ENCODE results near the gene HS6ST3. TPM values are rescaled to one million over a fixed set of nuclear protein-coding genes. Genes with fewer than 3 reads are reported as not detected.

Gene HS6ST3
- total RNA-seq, 1 donor, result not detected

- no peak for DNase-seq (ENCODE audit: low read depth in 2 of 3, low spot score in 2 of 3)
These were observed 205.3 kb downstream of the HS6ST3 start for GRCh38 chr13:96294930-96295881.

DNA sequence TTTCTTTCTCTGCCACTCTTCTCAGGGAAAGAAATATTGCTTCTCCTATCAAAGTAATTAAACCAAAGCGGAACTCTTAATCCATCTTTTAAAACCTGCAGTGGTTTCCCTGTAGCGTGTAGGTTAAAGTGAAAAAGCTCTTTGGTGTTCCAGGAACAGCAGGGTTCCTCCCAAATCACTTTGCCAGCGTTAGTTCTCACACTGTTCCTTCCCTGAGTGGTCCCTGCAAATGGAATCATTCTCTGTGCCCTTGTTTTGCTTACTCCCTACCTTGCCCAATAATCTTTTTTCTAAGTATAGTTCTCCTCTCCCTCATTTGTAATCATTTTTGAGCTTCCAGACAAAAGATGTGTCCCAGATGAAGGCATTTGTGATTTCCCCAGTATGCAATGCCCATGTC, 207.5 kb downstream of the HS6ST3 start:
- DNase-seq (ENCODE audit: low read depth in 2 of 3, low spot score in 2 of 3), result no peak

DNA sequence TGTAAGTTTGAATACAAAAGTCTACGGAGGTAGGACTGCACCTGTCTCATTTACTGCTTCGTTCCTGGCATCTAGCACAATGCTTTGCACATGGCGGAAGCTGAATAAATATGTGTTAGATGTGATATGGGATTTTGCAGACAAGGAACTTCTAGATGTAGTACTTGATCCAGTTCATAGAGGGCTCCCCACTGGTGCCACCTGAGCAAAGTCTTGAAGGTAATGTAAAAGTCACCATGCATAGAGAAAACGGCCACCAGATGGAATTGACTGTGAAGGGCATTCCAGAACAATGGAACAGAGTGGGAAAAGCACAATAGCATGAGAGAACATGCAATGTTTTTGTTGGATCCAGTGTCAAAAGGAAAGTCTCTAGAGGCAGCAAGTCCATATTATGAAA, 209.3 kb downstream of the HS6ST3 start:
- no peak for DNase-seq (ENCODE audit: low read depth in 2 of 3, low spot score in 2 of 3)

DNA sequence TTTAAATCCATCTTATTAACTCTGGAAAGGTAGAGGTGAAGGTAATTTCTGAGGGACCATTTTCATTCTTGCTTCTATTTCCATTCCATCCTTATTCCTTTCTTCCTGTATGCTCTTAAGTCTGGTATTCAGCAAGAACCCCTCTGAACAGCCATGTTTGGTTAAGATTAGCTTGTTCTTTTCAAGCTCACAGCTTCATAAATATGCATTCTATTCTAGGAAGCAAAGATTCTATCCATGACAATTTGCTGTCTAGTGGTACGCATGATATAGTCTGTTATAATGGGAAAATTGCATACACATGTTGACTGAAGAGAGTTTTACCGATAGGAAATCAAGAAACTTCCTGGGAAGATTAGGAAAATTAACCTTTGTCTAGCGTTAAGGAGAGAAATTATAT, 218.7 kb downstream of the HS6ST3 start:
- no peak for DNase-seq (ENCODE audit: low read depth in 2 of 3, low spot score in 2 of 3)

GRCh38 chr13:96314974-96315373, 225.1 kb downstream of the HS6ST3 start:
- no peak for DNase-seq (ENCODE audit: low read depth in 2 of 3, low spot score in 2 of 3)

- no peak for DNase-seq (ENCODE audit: low read depth in 2 of 3, low spot score in 2 of 3)
These were observed 248.1 kb downstream of the HS6ST3 start for GRCh38 chr13:96338030-96338429.

- no peak for DNase-seq (ENCODE audit: low read depth in 2 of 3, low spot score in 2 of 3)
These were observed 252.4 kb downstream of the HS6ST3 start for GRCh38 chr13:96342286-96342685.

DNA sequence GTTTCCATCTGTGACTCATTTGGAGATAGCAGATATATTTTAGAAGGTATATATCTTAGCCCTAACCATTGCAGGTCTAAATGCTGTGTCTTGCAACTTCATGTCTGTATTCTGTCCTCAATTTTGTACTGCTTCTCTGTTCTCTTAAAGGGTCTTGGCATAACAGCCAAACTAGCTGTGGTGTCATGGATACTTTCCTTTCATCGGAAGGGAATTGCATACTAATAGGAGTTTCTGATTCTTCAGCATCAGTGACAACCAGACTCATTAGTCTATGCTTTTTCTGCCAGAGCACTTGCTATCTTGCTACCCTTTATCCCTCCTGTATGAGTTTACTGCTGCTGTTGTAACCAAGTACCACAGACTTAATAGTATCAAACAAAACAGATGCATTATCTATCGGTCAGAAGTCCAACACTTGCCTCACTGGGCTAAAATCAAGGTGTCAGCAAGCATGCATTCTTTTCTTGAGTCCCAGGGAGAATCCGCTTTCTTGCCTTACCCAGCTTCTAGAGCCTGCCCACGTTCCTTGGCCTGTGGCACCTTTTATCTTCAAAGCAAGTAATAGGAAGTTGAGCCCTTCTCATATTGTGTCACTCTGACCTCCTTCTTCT, 253.1 kb downstream of the HS6ST3 start:
- no peak for DNase-seq (ENCODE audit: low read depth in 2 of 3, low spot score in 2 of 3)

- no peak for DNase-seq (ENCODE audit: low read depth in 2 of 3, low spot score in 2 of 3)
These were observed 257.0 kb downstream of the HS6ST3 start for GRCh38 chr13:96346921-96347320.

GRCh38 chr13:96373597-96373996, 283.7 kb downstream of the HS6ST3 start:
- DNase-seq (ENCODE audit: low read depth in 2 of 3, low spot score in 2 of 3), result no peak

GRCh38 chr13:96377835-96378234, 287.9 kb downstream of the HS6ST3 start:
- no peak for DNase-seq (ENCODE audit: low read depth in 2 of 3, low spot score in 2 of 3)

GRCh38 chr13:96379967-96380366, 290.1 kb downstream of the HS6ST3 start:
- no peak for DNase-seq (ENCODE audit: low read depth in 2 of 3, low spot score in 2 of 3)

DNA sequence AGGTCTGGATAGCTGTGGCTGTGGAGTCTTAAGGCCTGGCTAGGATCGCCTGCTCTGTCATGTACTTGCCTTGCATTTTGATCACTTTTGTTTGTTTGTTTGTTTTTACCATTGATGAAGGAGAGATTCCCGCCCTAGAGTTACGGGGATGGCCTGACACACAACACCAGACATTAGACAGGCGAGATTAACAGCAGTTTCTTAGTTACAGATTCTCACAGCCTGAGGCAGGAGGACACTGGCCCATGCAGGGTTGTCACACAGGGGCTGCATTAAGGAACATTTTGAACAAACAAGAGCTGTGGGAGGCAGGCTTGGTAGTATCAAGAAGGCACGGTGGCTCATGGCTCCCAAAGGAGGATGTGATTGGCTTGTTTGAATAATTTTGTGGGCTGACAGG, 291.8 kb downstream of the HS6ST3 start:
- no peak for DNase-seq (ENCODE audit: low read depth in 2 of 3, low spot score in 2 of 3)

DNA sequence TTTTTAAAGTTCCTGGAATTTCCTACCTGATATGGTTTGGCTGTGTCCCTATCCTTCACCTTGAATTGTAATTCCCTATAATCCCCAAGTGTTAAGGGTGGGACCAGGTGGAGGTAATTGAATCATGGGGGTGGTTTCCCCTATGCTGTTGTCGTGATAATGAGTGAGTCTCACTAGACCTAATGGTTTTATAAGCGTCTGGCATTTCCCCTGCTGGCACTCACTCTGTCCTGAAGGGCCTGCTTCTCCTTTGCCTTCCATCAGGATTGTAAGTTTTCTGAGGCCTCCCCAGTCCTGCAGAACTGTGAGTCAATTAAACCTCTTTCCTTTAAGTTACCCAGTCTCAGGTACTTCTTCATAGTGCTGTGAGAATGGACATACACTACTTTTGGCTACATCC, 298.7 kb downstream of the HS6ST3 start:
- DNase-seq (ENCODE audit: low read depth in 2 of 3, low spot score in 2 of 3), result no peak

DNA sequence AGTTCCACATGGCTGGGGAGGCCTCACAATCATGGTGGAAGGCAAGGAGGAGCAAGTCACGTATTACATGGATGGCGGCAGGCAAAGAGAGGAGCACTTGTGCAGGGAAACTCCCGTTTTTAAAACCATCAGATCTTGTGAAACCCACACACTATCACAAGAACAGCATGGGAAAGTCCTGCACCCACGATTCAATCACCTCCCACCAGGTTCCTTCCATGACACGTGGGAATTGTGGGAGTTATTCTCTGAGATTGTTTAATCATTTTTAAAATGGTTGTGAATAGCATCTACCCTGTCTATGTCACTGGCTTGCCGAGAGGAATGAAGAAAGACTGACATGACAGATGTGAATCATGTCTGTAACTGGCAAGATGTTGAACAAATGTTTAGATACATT, 301.7 kb downstream of the HS6ST3 start:
- no peak for DNase-seq (ENCODE audit: low read depth in 2 of 3, low spot score in 2 of 3)

DNA sequence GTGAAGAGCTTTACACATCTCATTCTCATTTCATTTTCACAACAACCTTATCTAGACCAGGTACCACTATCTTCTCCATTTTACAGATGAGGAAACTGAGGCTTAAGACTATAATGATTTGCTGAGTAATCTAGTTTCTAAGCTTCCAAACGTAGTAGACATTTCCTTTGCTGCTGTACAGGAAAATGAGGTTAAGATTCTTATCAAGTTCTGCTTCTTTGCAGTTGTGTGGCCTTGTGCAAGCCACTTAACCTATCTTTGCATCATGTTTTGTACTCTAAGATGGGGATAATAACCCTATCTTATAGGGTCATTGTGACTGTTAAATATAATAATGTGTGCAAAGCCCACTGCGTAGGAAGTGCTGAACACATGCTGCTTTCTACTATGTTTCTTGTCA, 307.9 kb downstream of the HS6ST3 start:
- DNase-seq (ENCODE audit: low read depth in 2 of 3, low spot score in 2 of 3), result peak in 2 of 3 donors; percentile 49 to 77

DNA sequence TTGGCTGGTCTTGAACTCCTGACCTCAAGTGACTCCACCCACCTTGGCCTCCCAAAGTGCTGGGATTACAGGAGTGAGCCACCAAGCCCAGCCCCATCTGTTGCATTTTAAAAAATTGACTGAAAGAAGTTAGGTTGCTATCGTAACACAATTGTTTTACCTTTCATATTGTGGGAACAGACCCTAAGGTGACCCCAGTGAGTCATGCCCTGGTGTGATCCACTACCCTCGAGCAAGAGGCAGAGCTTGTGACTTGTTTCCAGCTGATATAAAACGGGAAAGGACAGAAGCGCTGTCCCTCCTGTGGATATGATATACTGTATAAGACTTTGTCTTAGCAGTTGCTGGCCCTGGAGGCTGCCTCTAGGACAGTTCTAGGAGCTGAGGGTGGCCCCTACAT, 308.6 kb downstream of the HS6ST3 start:
- DNase-seq (ENCODE audit: low read depth in 2 of 3, low spot score in 2 of 3), result no peak

GRCh38 chr13:96403241-96403640, 313.3 kb downstream of the HS6ST3 start:
- DNase-seq (ENCODE audit: low read depth in 2 of 3, low spot score in 2 of 3), result no peak

DNA sequence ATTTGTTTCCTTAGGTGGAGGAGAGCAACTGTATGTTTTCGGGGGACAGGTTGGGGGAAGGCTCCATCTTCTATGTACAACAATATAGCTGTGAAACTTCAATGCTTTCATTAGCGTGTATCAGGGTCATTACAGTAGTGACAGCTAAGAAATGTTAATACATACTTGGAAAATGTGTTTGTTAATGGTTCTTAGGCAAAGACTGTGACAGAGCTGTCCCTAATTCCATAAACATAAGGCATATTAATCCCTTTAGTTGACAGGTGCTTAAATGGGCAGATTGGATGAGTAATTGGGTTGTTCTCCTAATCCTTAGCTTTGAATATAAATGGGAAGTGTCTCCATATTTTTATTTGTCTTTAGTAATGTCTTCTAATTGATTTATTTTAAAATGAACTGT, 313.7 kb downstream of the HS6ST3 start:
- DNase-seq (ENCODE audit: low read depth in 2 of 3, low spot score in 2 of 3), result no peak

DNA sequence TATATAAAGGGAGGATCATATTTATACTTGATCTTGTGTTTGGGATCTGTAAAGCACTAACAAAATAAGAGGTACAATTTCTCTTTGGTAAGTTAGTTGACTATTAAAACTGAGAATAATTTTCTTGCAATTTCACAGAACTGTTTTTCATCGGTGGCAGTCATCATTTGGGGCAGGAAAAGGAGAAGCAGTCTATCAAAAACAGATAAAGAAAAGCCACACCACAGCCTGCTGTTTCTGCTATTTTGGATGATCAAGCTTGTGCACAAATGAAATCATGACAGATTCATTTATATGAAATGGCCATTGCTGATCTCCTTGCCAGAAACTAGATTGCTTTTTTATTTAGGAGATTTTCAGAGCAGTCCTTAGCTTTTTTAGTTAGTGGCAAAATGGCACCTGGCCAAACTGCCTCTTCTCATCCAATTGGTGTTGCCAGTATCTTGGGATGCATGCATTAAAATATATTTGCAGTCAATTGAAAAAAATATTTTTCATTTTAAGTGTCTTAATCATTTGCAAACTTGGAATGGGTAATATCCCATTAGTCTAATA, 326.0 kb downstream of the HS6ST3 start:
- peak in 1 of 3 donors; percentile 56 for DNase-seq (ENCODE audit: low read depth in 2 of 3, low spot score in 2 of 3)

GRCh38 chr13:96417939-96418685, 328.2 kb downstream of the HS6ST3 start:
- DNase-seq (ENCODE audit: low read depth in 2 of 3, low spot score in 2 of 3), result no peak

Data from hematopoietic multipotent progenitor cell (in vitro differentiated cells).